GM15510 (cell line): ENCODE results near the gene ARL3.

Experiments
- POLR2A ChIP-seq: IDR thresholded peaks from 3 replicates; pipeline ENCODE4 v1.6.1; 2011; ENCODE audit warnings: borderline replicate concordance; ENCODE audit not compliant: insufficient read length; ENCODE audit errors: extremely low read depth

The ARL3 gene

GRCh38 chr10:102644646-102645387, 69.4 kb downstream of the ARL3 start:
- TF ChIP-seq POLR2A: peak; percentile 43

GRCh38 chr10:102644066-102644645, 70.0 kb downstream of the ARL3 start, which contains the start of gene TRIM8:
TRIM8 (plus strand) TSS chr10:102644479; CDS start chr10:102644618, 139 bp downstream.
- peak; percentile 57 for TF ChIP-seq POLR2A

- TF ChIP-seq POLR2A: peak; percentile 49
Measured at GRCh38 chr10:102643336-102644065, 70.7 kb downstream of the ARL3 start.

- no peak for TF ChIP-seq POLR2A
Measured at GRCh38 chr10:102642736-102643335, 71.4 kb downstream of the ARL3 start.

GRCh38 chr10:102641880-102642735, 72.1 kb downstream of the ARL3 start:
- TF ChIP-seq POLR2A: peak; percentile 71

GRCh38 chr10:102641402-102641801, 72.8 kb downstream of the ARL3 start:
- no peak for TF ChIP-seq POLR2A

GRCh38 chr10:102639537-102639936, 74.7 kb downstream of the ARL3 start:
- TF ChIP-seq POLR2A: no peak

GRCh38 chr10:102635377-102635776, 78.8 kb downstream of the ARL3 start:
- TF ChIP-seq POLR2A: no peak

GRCh38 chr10:102634686-102635085, 79.5 kb downstream of the ARL3 start:
- TF ChIP-seq POLR2A: no peak

- no peak for TF ChIP-seq POLR2A
Measured at GRCh38 chr10:102633848-102634247, 80.3 kb downstream of the ARL3 start.

- TF ChIP-seq POLR2A: no peak
Measured at GRCh38 chr10:102633287-102633686, 80.9 kb downstream of the ARL3 start.

- no peak for TF ChIP-seq POLR2A
Measured at GRCh38 chr10:102632394-102633111, 81.6 kb downstream of the ARL3 start.

GRCh38 chr10:102631525-102632393, 82.4 kb downstream of the ARL3 start:
- TF ChIP-seq POLR2A: no peak

GRCh38 chr10:102630663-102631062, 83.5 kb downstream of the ARL3 start:
- no peak for TF ChIP-seq POLR2A
